Gastrocnemius medialis (tissue), 4 donors: ENCODE measurements around the gene AP2B1.

ENCODE experiments used
- POLR2A ChIP-seq, 2 donors: fragments of 450-650 bp; IDR thresholded peaks; one replicate each; pipeline ENCODE4 v1.6.1; 2017; ENCODE audit warnings: antibody characterized with exemption in 2 of 2, mild to moderate bottlenecking in 2 of 2, moderate library complexity in 2 of 2
- TF ChIP-seq, protein P1 (sequence below), 5 experiments: fragments of 450-650 bp in 3 of 5; fragments of 200-600 bp in 2 of 5; sonication (generic) in 2 of 5; IDR thresholded peaks in 4 of 5; conservative IDR thresholded peaks in 1 of 5; 1 replicate in 4 of 5; 2 replicates in 1 of 5; pipeline ENCODE4 v1.5.1; 2016 to 2019; ENCODE audit warnings: antibody characterized with exemption in 5 of 5, mild to moderate bottlenecking in 3 of 5, moderate library complexity in 3 of 5

DNA sequence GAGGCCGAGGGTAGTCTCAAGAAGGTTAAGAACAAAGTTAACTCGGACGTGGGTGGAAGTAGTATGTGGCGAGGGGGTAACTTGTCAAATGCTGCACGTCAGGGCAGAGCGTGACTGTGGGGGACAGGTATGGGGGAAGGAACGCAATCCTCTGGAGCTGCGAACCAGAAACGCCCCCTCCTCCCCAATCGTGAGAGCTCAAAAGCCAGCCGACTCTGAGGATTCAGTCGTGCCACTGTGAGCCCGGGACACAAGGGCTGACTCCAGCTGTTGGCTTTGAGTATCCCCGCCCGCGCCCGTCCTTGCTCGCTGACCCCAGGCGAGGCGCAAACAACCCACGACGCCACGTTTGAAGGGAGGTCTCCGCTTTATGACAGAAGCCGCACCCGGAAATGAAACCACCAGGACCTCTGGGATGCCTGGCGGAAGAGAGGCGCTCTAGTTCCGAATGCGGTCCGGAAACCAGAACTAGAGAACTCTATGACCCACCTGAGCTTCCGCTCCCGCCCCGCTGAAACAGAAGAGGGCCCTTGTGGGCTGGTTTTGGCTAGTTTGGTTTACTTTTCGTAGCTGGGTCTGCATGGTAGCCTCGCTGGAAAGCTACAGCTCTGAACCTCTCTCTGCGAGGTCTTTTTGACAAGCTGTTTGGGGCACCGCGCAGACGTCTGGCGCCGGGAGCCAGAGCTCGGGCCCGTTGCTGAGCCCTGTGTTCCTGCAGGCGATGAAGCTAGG is 8.8 kb upstream of the AP2B1 start, which contains the start of gene PEX12:
- TF ChIP-seq, protein P1, sequence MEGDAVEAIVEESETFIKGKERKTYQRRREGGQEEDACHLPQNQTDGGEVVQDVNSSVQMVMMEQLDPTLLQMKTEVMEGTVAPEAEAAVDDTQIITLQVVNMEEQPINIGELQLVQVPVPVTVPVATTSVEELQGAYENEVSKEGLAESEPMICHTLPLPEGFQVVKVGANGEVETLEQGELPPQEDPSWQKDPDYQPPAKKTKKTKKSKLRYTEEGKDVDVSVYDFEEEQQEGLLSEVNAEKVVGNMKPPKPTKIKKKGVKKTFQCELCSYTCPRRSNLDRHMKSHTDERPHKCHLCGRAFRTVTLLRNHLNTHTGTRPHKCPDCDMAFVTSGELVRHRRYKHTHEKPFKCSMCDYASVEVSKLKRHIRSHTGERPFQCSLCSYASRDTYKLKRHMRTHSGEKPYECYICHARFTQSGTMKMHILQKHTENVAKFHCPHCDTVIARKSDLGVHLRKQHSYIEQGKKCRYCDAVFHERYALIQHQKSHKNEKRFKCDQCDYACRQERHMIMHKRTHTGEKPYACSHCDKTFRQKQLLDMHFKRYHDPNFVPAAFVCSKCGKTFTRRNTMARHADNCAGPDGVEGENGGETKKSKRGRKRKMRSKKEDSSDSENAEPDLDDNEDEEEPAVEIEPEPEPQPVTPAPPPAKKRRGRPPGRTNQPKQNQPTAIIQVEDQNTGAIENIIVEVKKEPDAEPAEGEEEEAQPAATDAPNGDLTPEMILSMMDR (IDR thresholded peaks at IDR 0.05 in 4 of 5, conservative IDR thresholded peaks at IDR 0.05 in 1 of 5) = peak in 1 of 5 experiments; percentile 15
- TF ChIP-seq POLR2A (IDR thresholded peaks at IDR 0.05) = peak; percentile 70 to 84
